Cerebellar nuclear complex (tissue), 1 donor: ENCODE results near the gene EGFL8.
"Not testable (repeated sequence)": the region's sequence is repeated elsewhere in the genome, so short reads cannot be mapped to it uniquely, and the experiment has no call there.

Experiments used
- DNase-seq, 2 experiments: peaks; one replicate each; lab custom pipeline; 2025; lab: John Stamatoyannopoulos, UW

The EGFL8 gene

DNA sequence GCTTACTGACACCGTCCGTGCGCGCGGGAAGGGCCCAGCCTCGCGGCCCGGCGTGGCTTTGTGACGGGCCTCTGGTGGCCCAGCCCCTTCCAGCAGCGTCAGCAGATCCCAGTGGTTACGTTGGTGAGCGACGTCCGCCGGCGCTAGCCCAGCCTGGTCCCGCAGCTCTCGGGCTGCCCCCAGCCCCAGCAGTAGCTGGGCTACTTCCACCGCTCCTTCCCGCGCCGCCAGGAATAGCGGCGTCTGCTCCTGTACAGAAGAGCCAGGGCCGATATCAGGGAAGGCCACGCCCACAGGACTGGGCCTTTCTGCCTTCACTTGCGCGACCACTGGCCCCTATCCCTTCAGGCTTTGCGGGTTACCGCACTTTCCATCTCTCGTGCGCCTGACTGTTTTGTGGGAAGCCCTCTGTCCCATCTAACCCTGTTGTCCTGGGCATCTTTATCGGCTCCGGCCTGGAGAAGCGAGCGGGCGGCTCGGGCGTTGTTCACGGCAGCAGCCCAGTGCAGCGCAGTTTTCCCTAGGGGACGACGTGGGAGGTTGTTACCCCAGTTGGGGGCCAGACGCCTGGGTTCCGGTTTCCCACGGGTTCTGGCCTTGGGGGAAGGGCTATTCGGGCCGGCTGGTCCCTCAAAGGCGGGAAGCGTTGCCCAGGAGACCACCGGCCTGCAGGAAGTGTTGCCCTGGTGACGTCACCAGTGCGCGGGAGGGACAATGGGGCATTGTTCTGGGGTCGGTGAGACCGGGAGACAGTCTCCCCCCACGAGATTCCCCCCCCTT, 31.7 kb downstream of the EGFL8 start:
- DNase-seq: peak in 1 of 2 experiments; percentile 38

GRCh38 chr6:32196682-32197616, 32.6 kb downstream of the EGFL8 start:
- no peak for DNase-seq

DNA sequence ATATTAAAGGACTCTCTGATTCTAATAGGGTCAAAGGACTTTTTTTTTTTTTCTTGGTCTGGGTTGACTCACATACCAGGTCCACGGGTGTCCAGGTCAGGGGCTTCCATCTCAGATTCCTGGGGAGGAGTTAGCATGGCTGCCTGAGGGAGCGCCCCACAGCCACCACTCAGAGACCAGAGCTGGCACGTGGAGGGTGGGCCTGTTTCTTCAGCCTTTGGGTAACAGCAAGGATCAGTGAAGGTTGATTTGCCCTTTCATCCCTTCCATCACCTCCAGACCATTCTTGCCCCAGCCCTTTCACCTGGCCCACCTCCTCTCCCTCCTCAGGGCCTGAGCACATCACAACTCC, 33.9 kb downstream of the EGFL8 start:
- no peak for DNase-seq

- DNase-seq: no peak
These were observed 34.5 kb downstream of the EGFL8 start for GRCh38 chr6:32198866-32199265.

DNA sequence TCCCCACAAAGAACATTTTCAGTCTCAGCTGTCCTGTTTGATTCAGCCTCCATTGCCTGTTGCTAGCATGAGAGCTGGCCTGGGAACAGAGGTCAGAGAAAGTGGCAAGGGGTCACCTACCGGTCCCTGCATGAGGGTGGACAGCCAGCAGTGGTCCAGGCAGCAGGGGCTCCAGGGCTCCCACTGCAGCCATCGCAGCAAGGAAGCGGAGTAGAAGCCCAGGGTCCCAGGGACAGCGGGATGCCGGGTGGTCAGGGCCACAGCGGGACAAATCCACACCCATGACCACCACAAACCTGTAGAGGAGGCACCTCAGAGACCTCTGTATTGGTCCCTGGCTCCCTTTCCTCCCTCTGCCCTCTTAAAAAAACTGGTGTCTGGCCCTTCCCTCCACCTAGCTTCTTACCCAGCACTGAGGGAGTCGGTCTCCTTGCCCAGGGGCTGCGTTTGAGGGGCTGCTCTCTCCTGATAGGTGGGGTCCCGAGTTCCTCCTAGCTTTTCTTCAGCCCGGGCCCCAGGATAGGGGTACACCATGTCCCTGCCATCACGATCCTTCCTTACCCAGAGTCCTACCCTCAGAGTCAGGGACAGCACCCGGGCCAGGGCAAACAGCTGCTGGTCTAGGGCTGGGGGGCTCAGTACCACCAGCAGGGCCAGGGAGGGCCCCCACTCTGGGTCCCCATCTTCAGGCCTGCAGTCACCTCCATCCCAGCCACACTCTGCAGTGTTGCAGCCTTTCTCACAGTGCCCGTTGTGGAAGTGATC, 36.5 kb downstream of the EGFL8 start:
- no peak for DNase-seq

DNA sequence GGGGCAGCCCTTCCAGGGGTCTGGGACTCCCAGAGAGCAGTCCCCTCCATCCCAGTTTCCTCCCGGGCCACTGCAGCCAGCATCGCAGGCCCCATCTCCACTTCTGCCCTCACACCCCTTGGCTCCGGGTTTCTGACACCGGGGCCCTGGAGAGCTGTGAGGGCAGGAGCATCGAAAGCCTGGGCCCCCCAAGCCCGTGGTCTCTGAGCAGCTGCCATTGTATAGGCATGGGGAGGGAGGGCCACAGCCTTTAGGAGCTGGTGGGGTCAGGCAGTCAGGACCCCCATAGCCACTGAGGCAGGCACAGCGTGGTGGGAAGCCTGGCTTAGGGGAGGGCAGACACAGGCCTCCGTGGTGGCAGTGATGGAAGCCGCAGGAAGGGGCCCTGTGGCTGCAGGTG, 37.8 kb downstream of the EGFL8 start:
- DNase-seq: no peak

GRCh38 chr6:32203426-32204267, 39.3 kb downstream of the EGFL8 start:
- DNase-seq: no peak

DNA sequence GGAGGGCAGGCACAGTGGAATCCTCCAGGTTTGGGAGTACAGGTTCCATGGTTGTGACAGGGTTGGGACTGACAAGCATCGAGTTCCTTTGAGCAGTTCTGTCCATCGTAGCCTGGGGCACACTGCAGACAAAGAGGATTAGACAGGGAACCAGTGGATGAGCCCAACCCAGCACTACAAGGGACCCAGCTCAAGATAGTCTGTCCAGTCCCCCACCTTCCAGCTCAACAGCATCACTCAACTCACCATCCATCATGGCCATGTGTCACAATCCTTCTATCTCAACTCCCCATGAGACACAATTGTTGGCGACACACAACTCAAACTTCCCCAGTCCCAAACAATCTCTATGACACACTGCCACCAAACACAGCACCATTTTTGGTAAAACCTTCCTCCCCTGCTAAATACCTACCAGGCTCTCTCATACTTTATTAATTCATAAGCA, 39.9 kb downstream of the EGFL8 start:
- DNase-seq: no peak

DNA sequence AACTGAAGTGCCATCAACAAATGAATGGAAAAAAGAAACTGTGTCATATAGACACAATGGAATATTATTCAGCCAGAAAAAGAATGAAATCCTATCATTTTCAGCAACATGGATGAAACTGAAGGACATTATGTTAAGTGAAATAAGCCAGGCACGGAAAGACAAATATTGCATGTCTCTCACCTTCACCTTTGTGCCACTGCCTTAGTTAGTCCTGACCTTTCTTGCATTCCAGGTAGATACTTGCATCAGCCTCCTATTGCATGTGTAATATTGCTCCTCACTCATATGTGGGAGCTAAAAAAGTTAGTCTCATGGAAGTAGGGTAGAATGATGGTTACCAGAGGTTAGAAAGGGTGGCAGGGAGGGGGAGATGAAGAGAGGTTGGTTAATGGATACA, 44.6 kb downstream of the EGFL8 start:
- no peak for DNase-seq

DNA sequence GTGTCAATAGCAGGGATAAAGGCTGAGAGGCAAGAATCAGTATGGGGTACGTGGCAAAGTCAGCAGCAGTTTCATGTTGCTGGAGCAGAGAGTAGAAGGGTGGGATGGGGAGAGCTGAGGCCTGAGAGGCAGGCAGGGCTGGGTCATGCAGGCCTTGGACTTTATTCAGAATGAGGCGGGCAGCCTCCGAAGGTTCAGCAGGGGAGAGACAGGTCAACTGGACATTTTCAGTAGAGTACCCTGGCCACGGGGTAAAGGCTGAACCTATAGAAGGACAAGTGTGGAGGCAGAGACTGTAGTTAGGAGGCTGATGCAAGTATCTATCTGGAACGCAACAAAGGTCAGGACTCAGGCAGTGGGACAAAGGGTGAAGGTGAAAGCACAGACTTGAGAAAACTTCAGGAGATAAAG, 45.8 kb downstream of the EGFL8 start:
- DNase-seq: no peak

DNA sequence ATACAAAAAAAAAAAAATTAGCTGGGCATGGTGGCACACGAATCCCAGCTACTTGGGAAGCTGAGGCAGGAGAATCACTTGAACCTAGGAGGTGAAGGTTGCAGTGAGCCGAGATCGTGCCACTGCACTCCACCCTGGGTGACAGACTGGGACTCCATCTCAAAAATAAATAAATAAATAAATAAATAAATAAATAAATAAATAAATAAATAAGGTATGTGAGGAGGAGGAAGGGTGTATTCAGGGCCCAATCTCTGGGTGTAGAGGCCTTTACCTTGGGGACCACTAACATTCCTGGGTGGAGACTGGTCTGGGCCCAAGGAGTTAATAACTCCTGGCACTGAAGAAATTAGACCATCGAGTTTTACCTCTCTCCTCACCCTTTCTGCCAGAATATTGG, 47.0 kb downstream of the EGFL8 start:
- not testable (repeated sequence) for DNase-seq

GRCh38 chr6:32212076-32212760, 47.8 kb downstream of the EGFL8 start:
- DNase-seq: no peak

DNA sequence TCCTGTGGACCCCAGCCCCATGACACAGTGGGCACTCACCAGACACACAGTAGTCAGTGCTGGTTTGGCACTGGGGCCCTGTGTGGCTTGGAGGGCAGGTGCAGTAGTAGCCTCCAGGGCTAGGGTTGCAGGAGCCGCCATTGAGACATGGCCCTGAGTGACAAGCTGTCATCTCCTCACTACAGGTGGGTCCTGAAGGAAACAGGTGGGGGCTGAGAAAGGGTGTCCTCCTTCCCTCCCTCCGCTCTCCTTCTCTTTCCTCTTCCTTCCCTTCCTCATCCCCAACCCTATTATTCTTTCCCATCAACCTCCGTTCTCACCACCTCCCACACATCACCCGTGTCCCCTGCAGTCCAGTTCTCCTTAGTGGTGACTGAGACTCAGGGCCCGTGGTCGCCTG, 49.3 kb downstream of the EGFL8 start:
- no peak for DNase-seq

DNA sequence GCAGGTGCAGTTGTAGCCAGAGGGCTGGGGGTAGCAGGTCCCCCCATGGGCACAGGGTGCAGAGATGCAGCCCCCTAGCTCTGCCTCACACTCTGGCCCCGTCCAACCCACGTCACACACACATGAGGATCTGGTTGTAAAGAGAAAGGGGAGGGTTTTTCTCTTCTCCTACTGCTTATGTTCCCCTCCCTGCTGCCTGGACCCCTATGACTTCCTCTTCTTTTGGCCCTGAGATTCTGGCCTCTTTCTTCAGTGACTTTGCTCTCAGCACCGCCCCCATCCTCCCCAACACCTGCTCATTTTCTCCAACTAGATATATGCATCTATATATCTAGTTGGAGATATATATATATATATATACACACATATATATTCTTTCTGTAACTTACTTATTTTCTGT, 49.7 kb downstream of the EGFL8 start:
- DNase-seq: no peak

DNA sequence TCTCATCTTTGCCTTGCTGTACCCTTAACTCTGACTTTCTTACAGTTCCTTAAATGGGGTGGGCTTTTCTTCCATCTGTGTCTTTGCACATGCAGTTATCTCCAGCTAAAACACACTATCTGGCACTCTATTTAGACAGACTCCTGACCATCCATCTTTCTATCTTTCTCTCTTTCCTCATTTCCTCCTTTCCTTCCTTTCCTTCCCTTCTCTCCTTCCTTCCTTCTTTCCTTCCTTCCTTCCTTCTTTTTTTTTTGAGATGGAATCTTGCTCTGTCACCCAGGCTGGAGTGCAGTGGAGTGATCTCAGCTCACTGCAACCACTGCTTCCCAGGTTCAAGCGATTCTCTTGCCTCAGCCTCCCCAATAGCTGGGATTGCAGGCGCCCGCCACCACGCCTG, 51.2 kb downstream of the EGFL8 start:
- DNase-seq: no peak

DNA sequence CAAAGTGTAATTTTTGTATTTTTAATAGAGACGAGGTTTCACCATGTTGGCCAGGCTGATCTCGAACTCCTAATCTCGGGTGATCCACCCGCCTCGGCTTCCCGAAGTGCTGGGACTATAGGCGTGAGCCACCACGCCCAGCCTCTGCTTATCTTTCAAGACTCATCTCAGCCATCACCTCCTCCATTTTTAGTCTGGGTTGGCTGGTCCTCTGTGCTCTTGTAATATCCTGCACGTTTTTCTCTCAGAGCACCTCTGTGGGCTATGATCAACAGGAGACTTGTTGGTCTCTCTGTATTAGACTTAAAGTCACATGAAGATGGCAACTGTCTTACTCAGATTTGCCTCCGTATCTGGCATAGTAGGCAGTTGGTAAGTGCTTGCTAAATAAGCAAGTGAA, 51.9 kb downstream of the EGFL8 start:
- DNase-seq: no peak

DNA sequence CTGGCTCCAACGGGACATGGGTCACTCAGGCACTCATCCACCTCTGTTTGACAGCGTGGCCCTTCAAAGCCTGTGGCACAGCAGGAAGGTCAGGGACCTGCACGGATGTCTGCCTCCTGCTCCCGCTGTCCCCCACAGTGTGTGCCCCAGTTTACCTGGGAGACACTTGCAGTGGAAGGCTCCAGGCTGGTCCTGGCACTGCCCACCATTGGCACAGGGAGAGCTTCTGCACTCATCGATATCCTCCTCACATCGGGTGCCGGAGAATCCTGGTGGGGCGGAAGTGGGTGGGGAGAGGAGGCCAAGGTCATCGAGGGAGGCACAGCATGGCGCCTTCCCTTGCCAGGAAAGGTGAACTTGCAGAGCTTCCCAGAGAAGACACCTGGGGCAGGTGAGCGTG, 52.6 kb downstream of the EGFL8 start:
- no peak for DNase-seq
